ENCODE measurements around the gene WNT5B.

WNT5B gene

DNA sequence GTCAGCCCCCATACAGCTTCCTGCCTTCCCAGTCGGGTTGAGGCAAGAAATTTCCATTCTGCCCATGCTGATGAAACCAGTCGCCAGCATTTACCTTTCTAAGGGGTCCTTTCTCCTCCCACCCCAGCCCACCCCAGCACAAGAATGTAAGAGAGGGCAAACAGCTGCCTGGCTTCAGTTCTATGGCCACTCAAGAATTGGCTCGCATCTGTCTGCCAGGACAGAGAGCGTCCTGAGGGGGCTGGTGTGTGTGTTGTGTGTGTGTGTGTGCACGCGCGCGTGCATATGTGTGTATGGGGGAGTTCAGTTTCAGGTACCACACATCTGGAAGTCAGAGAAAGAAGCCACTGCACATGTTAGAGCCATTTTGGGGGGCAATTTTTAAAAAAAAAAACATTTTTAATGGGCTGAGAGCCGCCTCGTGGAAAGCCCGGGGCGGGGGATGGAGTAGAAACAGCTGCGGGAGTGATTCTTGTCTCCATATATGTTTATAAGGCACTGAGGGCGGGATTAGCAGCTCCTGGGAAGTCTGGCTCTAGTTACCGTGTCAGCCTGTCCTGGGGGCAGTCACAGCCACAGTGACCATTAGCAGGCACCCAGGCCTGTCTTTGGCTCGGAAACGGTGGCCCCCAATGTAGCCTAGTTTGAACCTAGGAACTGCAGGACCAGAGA, at the start of gene WNT5B:
TSS of gene WNT5B (plus strand) at position 566 of the 672 bp plus-strand sequence. CDS start 2,124 bp downstream, outside the sequence.
- DNase-seq: no peak

DNA sequence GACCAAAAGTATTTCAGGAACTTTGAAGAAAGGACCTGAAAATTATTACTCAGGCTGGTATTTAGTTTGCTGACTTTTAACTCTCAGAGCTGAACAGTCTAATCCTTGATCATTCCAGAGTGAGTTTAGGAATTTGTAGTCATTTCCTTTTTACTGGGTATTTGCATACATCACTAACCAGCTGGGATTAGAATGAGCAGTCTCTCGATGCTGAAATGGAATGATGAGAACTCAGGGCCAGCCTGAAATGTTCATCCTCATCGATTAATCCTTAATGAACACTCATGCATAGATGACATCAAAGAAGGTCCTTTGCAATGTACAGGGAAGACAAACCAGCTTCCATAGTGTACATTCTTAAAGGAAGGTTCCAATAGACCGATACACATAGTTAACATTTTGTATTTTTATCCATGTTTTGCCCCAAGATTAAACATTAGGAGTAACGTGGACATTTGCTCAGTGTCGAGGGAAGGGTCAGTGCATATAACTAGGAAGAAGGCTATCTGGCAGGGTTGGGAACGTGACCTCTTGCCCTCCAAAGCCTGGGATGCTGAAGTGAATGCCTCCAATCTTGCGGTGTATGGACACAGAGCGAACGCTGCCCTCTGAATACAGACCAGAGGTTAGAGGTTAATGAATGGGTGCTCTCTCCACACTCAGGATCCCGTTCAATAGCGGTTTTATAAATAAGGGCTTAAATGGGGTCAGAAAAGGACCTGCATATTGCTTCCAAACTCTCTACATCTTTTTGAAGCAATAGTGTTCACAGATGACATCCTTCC, 49.2 kb upstream of the WNT5B start:
- DNase-seq: no peak

DNA sequence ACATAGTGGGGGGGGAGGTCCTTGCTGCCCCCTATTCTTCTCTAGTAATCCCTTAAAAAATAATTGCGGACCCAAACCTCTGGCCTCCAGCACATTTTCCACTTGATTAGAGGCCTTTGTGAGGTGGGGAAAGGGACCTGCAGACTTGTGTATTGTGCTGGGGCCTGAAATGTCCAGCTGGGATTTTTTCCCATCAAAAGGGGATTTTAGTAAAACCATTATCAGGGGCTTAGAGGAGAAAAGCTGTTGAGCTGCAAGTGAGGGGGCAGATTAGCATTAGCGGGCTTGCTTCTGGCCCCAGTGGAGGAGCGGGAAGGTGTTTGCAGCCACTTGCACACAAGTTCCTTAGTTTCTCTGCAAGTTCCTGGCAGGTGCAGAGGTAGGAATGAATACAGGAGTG, 48.5 kb upstream of the WNT5B start:
- no peak for DNase-seq

DNA sequence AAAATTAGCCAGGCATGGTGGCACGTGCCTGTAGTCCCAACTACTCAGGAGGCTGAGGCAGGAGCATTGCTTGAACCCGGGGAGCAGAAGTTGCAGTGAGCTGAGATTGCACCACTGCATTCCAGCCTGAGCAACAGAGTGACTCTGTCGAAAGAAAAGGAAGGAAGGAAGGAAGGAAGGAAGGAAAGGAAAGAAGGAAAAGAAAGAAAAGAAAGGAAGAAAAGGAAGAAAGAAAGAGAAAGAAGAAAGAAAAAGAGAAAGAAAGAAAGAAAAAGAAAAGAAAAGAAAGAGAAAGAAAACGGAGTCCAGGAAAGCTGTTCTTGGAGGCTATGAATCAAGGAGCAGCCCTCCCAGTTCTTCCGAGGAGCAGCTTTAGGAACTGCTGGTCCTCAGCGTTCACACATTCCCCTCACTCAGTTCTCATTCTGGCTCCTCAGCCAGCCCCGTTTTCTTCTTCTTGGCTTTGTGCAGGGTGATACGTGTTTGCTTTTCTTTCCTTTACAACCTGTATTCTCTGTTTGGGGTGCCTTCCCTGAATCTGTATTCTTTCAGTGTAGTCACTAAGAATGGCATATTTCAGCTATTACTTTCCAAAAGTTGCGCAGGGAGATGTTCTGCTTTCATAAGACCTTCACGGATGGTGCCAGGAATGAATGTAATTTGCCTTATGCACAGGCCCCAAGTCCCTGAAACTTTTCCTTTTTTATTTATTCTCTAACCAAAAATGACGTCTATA, 46.9 kb upstream of the WNT5B start:
- no peak for DNase-seq

DNA sequence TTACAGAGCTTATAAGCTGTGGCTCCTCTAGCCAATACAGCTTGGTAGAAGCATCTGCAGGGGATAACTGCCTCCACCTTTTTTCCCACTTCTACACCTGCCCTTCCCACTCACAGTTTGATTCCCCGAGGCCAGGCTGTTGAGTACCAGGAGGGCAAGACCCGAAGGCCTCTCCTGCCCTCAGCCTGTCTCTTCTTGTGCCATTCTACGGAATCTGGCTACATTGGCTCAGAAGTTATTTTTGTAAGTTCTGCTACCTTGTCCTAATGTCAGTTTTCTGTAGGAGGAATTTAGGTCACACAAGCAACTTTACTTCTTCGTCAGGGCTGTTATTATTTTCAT, 46.4 kb upstream of the WNT5B start:
- DNase-seq: no peak

DNA sequence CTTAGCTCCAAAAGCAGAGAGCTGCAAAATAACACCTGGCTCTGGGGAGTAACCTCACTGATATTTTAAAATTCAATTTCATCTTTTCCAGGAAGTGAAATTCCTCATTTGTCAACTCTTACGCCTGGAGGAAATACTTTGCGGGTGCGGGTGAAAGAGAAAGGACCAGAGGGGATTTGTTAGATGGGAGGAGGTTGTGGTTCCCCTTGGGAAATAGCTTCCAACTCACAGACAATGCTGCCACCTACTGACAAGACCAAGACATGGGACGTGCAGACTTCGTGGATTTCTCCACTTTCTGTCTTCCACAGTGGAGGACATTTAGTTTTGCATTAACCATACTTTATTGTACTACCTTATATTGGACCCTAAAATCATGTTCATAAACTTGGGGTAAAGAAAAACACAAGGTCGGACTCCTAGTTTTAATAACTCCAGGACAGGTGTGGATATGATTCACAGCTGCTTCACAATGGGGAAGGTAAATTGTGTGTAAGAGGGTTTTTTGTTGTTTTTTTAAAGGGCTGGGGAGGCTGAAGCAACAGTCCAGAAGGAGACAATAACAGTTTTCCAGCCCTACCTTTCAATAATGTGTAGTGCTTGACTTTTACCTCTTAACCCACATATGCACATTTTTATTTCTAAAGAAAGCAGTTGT, 45.5 kb upstream of the WNT5B start:
- peak; percentile 30 for DNase-seq

DNA sequence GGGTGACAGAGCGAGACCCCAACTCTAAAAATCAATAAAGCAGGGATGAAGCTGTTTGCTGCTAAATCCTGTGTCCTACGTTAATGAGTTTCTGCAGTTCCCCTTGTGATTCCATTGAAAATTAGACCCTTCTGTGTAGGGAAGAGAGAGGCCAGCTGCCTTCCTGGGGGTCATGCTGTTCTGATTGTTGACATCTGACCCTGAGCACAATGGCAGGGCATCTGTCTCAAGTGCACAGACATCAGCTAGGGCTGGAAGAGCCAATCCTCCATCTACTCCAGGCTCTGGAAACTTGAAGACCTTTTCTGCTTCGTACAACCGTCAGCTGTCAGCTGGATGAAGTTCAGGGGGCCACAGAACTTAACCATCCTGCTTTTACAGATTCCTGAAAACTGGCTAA, 44.7 kb upstream of the WNT5B start:
- no peak for DNase-seq

DNA sequence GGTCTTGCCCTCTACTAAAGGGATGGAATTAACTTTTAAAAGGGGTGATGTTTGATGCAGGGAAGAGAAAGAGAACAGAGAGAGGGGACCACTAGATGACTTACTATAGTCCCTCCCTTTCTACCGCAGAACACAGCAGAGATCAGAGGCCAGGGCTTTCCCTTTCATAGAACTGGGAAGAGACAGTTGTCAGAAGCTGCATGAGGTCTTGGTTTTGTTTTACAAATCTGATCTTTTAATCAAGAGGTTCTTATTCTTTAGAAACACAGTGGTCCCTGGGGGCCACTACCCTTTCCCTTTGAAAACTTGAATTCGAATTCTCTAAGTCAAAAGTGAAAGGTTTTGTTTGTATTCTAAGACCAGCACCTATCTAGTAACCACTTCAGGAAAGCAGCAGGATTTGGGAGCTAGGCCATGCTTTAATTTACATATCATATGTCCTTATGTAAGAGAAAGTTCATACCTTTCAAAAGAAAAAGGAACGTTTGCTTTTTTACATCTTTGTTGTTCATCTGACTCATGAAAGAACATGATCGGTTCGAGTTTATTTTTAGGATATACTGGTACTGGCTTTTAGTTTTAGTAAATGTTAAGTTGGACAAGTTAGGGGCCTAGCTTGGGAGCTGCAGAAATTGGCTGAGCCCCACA, 41.0 kb upstream of the WNT5B start:
- DNase-seq: no peak

DNA sequence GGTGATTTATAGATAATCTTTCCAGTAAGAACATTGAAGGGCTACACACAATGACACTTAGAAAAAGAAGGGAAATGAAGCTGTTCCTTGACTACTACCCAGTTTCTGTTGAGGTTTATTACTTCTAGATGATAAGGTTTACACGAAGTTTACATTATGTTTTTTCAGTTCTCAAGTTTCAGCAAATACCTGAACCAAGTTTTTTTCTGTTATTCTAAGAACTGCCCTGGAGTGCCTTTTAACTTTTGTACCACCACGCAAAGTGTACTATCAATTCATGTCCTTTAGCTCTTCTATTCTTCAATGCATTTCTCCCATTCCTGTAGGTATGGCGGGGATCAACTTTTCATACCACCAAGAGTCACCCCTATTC, 40.5 kb upstream of the WNT5B start:
- DNase-seq: no peak

DNA sequence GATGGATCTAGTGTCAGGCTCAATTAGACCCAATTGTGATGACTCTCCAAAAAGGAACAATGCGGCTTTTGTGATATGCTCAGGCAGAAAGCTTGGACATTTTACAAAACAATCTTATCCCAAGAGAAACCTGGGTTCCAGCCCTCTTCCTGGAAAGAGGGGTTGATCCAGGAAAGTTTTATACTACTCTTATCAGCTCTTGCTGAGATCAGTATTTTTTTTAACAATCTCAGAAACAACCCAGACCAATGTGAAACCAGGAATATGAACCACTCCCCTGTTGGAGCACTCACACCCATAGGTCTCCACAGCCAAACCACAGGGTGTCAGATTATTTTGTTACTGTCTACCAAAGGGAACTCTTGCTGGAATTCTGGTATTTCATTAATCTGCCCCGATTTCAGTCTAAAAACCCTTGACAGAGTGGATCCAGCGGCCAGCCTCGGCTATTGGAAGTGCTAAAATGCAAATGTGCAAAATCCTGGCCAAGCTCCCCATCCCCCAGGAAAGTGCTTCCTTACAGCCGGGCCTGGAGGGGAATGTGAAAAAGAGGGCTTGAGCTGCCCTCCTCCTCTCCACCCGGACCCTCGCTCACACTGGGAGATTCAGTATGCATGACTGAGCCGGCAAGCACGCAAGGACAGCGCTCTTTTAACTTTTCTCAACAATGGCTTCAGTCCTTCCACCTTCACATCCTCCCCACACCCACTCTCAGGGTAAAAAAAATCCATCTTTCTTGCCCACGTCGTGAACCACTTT, 38.6 kb upstream of the WNT5B start:
- no peak for DNase-seq

DNA sequence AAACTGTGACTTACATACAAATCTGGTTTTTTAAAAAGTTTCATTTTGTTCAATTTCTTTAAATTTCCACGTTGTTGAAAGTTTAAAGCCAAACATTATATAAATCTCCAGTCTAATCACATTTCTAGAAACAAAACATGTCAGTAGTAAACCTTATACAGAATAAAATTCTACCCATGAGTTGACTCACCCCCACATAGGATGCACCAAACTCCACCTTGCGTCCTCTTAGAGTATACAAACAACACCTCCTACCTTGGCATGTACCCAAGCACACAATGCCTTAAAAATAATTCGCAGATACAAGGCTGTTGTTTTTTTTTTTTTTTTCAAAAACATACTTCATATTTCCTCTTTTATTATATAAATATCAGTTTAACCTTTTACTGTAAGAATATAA, 38.0 kb upstream of the WNT5B start:
- no peak for DNase-seq

DNA sequence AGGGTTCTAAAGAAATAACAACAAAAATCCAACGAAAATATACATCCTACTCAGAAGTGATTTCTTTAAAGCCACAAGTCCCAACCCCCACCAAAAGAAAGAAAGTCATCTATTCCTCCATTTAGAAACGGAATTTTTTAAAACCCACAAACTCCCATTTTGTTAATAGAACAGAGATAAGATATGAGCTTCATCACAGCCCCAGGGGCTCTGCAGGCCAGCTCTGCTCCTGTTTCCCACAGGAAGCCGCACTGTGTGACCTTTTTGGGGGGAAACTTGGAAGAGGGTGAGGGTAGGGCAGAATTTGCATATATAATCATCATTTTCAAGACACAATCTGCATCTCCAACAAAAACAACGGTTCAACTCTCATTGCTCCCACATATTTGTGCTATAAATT, 37.5 kb upstream of the WNT5B start:
- DNase-seq: no peak

DNA sequence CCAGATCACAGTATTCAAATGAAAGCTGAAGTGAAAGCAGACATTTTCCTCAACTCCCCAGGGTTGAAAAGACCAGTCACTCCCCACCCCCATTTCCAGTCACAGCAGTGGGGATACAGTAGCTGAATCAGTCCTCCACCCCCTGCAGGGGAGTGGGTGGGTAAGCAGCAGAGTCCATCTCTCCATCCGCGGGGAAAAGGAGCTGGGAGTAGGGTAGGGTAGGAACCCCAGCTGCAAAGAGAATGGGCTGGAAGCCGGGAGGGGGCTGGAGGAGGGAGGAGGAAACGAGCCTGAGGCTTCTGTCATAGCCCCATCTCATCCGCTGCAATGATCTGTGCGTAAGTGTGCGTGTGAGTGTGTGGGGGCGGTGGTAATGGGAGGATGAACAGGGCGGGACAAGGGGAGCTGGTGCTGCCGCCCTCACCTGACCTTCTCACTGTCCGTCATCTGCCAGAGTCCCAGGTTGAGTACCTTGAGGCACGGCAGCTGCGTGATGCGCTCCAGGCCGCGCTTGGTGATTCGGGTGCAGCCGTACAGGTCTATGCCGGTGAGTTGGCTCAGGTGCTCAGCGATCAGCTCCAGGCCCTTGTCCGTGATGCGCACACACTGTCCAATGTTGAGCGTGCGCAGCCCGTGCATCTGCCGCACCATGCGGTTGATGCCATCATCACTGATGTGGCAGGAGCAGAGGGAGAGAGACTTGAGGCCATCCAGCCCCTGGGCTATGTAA, 36.4 kb upstream of the WNT5B start:
- no peak for DNase-seq

DNA sequence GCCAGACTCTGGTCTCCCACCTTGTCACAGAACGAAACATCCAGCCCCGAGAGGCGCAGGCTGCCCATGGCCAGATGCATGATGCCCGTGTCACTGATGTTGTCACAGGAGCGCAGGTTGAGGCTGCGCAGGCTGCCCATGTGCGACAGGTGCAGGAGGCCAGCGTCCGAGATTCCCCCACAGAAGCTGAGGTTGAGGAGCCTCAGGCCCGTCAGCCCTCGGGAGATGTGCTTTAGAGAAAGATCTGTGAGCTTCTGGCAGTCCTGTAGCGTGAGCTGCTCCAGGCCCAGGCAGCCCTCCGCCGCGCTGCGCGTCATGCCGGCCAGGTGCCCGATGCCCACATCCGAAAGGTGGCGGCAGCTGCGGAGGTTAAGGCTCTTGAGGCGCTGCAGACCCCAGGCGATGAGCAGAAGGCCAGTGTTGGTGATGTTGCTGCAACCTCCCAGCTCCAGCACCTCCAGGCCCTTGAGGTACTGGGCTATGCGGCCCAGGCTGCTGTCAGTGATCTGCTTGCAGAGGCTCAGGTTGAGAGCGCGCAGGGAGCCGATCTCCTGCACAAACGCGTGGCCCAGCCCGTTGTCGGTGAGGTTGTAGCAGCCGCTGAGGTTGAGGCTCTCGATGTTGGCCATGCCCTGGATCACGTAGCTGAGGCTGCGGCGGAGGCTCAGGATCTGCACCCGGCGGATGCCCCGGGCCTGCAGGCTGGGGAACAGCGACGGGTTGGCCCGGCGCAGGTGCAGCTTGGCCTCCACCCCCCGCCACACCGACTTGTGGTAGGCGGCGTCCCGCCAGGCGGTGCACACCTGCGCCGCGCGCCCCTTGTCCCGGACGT, 35.6 kb upstream of the WNT5B start:
- DNase-seq: no peak

DNA sequence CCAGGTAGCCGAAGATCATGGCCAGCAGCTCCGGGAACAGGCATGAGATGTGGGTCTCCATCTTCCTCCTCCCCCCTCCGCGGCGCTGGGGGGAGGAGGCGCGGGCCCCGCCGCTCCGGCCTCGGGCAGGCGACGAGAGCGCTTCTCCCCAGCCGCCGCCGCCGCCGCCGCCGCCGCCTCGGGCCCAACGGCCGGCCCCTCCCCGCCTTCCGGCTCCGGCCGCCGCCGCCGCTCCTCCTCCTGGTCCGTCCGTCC, 35.1 kb upstream of the WNT5B start:
- DNase-seq: no peak

DNA sequence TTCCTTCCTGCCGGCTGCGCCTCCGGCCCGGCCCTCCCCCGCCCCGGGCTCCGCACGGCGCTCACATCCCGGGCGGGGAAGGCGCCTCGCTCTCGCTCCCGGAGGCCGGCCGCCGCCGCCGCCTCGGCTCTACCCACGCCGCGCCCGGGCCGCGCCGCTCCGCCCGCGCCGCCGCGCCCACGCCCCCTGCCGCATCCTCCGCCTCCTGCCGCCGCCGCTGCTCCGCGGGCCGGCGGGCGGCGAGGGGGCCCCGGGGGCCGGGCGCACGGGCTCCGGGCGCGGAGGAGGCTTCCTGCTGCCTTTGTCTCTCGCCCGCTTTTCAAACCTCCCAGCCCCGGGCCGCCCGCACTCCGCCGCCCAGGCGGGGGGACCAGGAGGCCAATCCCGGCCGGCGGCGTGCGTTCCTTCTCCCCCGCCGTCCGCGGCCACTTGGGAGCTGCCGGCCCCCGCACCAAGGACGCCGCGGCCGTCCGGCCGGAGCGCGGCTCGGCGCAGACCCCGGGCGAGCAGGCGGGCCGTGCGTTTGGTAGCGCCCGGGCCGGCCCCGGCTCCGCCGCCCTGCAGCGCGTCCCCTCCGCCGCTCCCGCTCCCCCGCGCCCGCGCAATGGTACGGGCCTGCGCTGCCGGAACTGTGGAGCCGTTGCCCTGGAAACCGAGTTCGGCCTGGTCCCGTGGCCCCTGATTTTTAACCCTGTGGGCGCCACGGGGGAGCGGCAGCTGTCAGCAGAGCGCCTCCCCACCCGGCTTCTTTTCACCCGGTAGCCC, 34.6 kb upstream of the WNT5B start, which contains the start of gene FBXL14:
TSS of gene FBXL14 (minus strand) at position 321 of the 765 bp plus-strand sequence. CDS start 515 bp downstream, outside the sequence.
- DNase-seq: peak; percentile 26

DNA sequence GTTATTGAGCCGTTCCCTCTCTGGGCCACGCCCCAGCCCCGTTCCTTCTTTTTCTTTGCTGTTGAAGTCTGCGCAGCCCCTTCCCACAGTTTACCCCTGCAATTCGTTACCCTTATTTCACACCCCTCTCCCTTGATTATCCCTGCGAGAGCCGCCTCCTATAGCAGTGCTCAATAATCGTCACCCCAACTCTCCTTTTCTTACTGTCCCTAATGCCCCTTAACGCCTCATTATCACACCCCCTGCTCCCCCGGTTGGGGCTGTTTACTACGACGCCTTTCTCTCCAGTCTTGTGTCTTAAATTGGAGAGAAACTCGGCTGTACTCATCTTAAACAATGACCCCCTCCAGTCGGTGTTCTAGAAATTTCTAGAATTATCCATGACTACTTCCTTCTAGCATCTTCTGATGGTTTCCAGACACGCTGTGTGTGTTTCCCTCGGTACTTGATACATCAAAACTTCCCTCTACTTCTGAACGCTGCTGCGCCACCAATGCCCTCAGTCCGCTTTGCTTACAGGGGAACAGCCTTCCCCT, 33.9 kb upstream of the WNT5B start:
- DNase-seq: no peak

DNA sequence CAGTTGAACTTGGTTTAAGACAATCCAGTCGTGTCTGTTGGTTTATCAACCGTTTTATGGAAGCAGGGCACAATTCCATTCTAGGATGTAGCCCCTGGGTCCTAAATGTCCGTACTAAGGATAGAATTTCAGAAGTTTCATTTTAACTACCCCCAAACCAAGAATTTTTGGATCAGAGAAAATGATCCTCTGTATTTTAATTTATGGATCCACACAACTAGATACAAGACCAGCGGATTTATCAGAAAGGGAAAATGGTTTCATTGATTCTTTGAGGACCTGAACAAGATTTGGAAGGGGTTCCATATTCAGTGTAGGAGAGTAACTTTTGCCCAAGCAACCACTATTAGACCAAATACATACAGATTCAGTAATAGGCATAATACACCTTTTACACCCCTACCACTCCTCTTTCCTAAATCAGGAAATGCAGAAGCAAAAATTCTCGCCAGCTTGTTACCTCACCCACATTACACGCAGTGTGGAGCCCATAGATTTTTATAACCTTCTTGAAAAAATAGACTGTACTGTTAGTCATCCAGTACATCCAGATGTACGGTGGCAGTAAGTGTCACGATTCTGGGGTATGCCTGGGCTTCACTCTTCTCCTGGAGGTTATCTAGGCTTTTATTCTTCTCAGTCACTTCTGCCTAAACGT, 33.2 kb upstream of the WNT5B start:
- no peak for DNase-seq

DNA sequence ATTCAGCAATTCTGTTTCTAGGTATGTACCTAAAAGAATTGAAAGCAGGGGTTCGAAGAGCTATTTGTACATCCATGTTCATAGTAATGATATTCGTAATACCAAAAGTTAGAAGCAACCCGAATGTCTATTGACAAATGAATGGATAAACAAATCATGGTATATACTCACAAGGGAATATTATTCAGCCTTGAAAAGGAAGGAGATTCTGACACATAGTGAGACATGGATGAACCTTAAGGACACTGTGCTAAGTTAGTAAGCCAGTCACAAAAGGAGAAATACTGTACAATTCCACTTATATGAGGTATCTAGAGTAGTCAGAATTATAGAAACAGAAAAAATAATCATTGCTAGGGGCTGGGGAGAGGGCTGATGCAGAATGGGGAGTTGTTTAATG, 30.3 kb upstream of the WNT5B start:
- DNase-seq: no peak

Data from NCI-H187 treated with DMSO at 0.1 percent for 48 hours (cell line).